Measurements from ENCODE around the gene PPP1R13B.

DNA sequence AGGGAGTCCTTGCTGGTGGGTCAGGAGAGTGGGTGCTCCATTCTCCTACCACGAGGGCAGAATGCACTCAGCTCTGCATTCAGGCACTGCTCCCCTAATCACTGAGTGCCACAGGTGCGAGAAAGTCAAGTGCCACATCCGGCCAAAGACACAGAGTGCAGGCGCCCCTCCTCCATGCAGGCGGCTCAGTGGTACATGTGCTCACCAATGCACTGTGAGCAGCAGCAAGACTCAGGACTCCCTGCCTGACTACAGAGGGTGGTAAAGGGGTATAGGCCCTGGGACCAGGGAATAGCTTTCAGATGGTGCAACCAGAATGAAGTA, 98.9 kb downstream of the PPP1R13B start:
- TF ChIP-seq, protein P1, sequence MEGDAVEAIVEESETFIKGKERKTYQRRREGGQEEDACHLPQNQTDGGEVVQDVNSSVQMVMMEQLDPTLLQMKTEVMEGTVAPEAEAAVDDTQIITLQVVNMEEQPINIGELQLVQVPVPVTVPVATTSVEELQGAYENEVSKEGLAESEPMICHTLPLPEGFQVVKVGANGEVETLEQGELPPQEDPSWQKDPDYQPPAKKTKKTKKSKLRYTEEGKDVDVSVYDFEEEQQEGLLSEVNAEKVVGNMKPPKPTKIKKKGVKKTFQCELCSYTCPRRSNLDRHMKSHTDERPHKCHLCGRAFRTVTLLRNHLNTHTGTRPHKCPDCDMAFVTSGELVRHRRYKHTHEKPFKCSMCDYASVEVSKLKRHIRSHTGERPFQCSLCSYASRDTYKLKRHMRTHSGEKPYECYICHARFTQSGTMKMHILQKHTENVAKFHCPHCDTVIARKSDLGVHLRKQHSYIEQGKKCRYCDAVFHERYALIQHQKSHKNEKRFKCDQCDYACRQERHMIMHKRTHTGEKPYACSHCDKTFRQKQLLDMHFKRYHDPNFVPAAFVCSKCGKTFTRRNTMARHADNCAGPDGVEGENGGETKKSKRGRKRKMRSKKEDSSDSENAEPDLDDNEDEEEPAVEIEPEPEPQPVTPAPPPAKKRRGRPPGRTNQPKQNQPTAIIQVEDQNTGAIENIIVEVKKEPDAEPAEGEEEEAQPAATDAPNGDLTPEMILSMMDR (IDR thresholded peaks at IDR 0.05) = no peak
- no peak for TF ChIP-seq POLR2A (IDR thresholded peaks at IDR 0.05)

Measured in heart left ventricle (tissue), 13 donors.